ENCODE results near the gene ZMYND10. TPM values are rescaled to one million over a fixed set of nuclear protein-coding genes. Genes with fewer than 3 reads are reported as not detected.
A peak's percentile ranks its signal among the peaks of the same experiment; 100 is the strongest.

ZMYND10 gene
- total RNA-seq, 3 donors from 2014 or later (not counting 1 experiment from before 2014, with no cell fraction given): 3.0 to 6.3 (median 3.5) TPM

- peaks cover 57 to 83% of the 10 kb centered on the region in 2 donors for H3K4me1 Mint-ChIP-seq
- no peaks in the 10 kb centered on the region for H3K27me3 Mint-ChIP-seq (ENCODE audit: low read depth in 2 of 2)
- intact Hi-C loops (cut with micrococcal nuclease): loop anchor here (2.0 to 5.0 kb wide), 2 partner anchors 16 to 39 kb away; partner anchors contain the start of genes HYAL3 and NAA80
- WGBS (ENCODE audit: insufficient coverage): 3% methylated on average over 31 of the region's 31 CpGs
- Histone ChIP-seq H3K27me3 (ENCODE audit: control insufficient read depth, insufficient read depth, low read length) (no peaks in the 10 kb centered on the region), H3K36me3 (ENCODE audit: control insufficient read depth, insufficient read depth, low read length) (peaks cover 21% of the 10 kb centered on the region), H3K27ac (ENCODE audit: low read length) (peak overlapping the region; percentile 93), H3K9me3 (ENCODE audit: control insufficient read depth, insufficient read depth, low read length) (no peaks in the 10 kb centered on the region), H3K4me3 (ENCODE audit: low read length) (peak overlapping the region; percentile 80), H3K4me1 (ENCODE audit: control insufficient read depth, insufficient read depth, low read length) (peaks cover 74% of the 10 kb centered on the region)
- ATAC-seq: peak in 2 of 3 donors; percentile 1 to 4
- no peaks in the 10 kb centered on the region for H3K9me3 Mint-ChIP-seq
- peaks cover 13% of the 10 kb centered on the region for H3K36me3 Mint-ChIP-seq
- H3K27ac Mint-ChIP-seq: peak overlapping the region; percentile 93 to 96
- no peak for TF ChIP-seq CTCF (IDR thresholded peaks at IDR 0.05)
- peak overlapping the region; percentile 98 for H3K4me3 Mint-ChIP-seq
- DNase-seq: no peak
Observed at GRCh38 chr3:50336452-50337174, 8.9 kb downstream of the ZMYND10 start.

DNA sequence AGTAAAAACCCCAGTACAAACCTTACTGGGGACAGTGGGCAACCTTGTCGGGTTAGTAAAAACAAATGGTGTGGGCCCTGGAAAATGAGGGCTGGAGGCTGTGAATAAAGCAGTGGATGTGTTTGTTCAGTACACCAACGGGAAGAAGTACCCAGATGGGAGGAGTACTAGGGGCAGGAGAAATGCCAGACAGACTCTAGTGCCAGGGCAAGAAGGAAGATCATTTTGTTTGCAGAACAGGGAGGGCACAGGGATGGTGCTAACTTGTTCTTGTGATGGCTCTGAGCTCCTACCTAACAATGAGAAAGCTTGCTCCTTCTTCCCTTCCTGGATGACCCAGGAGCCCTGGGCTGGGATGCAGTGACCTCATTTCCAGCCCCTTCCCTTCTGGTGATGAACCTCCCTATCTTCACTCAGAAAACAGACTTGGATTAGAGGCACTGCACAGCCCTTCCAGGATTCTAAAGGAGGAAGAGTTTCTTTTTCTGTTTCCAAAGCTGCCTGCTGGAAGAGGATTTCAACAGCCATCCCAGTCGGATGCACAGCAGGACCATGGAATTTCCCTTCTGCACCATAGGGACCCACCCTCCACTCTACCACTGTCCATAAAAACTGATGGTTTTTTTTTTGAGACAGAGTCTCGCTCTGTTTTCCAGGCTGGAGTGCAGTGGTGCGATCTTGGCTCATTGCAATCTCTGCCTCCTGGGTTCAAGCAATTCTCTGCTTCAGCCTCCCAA lies 11.0 kb downstream of the ZMYND10 start:
- intact Hi-C loops (cut with micrococcal nuclease): loop anchor here (5.0 kb wide), 1 partner anchor 37 kb away; the partner anchor contains the start of genes HYAL3 and NAA80
- Mint-ChIP-seq H3K4me3 (peak overlapping the region; percentile 63), H3K9me3 (no peaks in the 10 kb centered on the region), H3K36me3 (peaks cover 9% of the 10 kb centered on the region), H3K27me3 (ENCODE audit: low read depth in 2 of 2) (no peaks in the 10 kb centered on the region), H3K27ac (peak overlapping the region; percentile 88 to 93), H3K4me1 (peaks cover 47 to 66% of the 10 kb centered on the region in 2 donors)
- Histone ChIP-seq H3K4me1 (ENCODE audit: control insufficient read depth, insufficient read depth, low read length) (peaks cover 68% of the 10 kb centered on the region), H3K9me3 (ENCODE audit: control insufficient read depth, insufficient read depth, low read length) (no peaks in the 10 kb centered on the region), H3K4me3 (ENCODE audit: low read length) (no peak overlapping the region), H3K27ac (ENCODE audit: low read length) (peak overlapping the region; percentile 69), H3K36me3 (ENCODE audit: control insufficient read depth, insufficient read depth, low read length) (peaks cover 43% of the 10 kb centered on the region), H3K27me3 (ENCODE audit: control insufficient read depth, insufficient read depth, low read length) (no peaks in the 10 kb centered on the region)
- ATAC-seq (no peak), DNase-seq (no peak)
- TF ChIP-seq CTCF (IDR thresholded peaks at IDR 0.05): no peak
- WGBS (ENCODE audit: insufficient coverage): 80% methylated on average over 5 of the region's 5 CpGs

DNA sequence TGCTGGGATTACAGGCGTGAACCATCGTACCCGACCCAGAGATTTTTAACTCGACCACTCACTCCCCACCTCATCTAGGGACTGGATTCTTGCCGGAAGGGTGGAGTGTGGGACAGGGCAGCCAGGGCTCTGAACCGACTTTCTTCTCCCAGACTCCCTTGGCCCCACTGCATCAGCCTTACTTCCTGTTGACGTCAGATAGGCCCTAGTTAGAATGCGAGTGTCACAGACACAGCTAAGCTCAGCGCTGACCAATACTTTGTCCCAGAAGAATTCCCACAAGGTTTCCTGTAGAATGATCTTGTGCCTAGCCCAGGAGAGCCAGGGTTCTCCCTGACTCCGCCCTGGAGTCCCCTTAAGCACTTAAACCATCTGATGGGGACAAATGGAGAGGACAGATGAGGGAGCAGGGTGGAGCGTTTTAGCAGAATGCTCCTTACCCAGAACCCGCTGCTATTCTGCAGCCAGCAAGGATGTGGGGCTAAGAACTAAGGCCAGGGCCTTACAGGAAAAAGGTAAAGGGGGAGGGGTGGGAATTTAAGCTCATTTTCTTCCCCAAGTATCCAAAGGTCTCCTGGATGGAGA lies 11.7 kb downstream of the ZMYND10 start:
- peak overlapping the region; percentile 88 to 93 for H3K27ac Mint-ChIP-seq
- intact Hi-C loops (cut with micrococcal nuclease): no loop called here
- peaks cover 63% of the 10 kb centered on the region for H3K4me1 ChIP-seq (ENCODE audit: control insufficient read depth, insufficient read depth, low read length)
- peaks cover 2% of the 10 kb centered on the region for H3K36me3 Mint-ChIP-seq
- 70% methylated on average over 12 of the region's 12 CpGs for WGBS (ENCODE audit: insufficient coverage)
- no peaks in the 10 kb centered on the region for H3K27me3 Mint-ChIP-seq (ENCODE audit: low read depth in 2 of 2)
- no peaks in the 10 kb centered on the region for H3K27me3 ChIP-seq (ENCODE audit: control insufficient read depth, insufficient read depth, low read length)
- no peaks in the 10 kb centered on the region for H3K9me3 ChIP-seq (ENCODE audit: control insufficient read depth, insufficient read depth, low read length)
- H3K9me3 Mint-ChIP-seq: no peaks in the 10 kb centered on the region
- no peak overlapping the region for H3K4me3 ChIP-seq (ENCODE audit: low read length)
- peak overlapping the region; percentile 63 for H3K4me3 Mint-ChIP-seq
- TF ChIP-seq CTCF (IDR thresholded peaks at IDR 0.05): no peak
- H3K36me3 ChIP-seq (ENCODE audit: control insufficient read depth, insufficient read depth, low read length): peaks cover 46% of the 10 kb centered on the region
- peaks cover 40 to 60% of the 10 kb centered on the region in 2 donors for H3K4me1 Mint-ChIP-seq
- DNase-seq (peak in 1 of 2 donors; percentile 76), ATAC-seq (no peak)
- H3K27ac ChIP-seq (ENCODE audit: low read length): peak overlapping the region; percentile 69

Measured in natural killer cell (primary cell).